NAMALWA (cell line): ENCODE data around the gene CHKA.
"Not testable (repeated sequence)": the region's sequence is repeated elsewhere in the genome, so short reads cannot be mapped to it uniquely, and the experiment has no call there.

ENCODE experiments used
- DNase-seq: peaks from one replicate; pipeline ENCODE4 v3.0.0-alpha.2; 2015; ENCODE audit warnings: low spot score

CHKA gene

GRCh38 chr11:68115285-68115684, 5.9 kb downstream of the CHKA start:
- DNase-seq = no peak

- DNase-seq = no peak
These were observed 7.2 kb downstream of the CHKA start for GRCh38 chr11:68113986-68114385.

- DNase-seq = no peak
These were observed 13.5 kb downstream of the CHKA start for GRCh38 chr11:68107689-68108088.

- DNase-seq = no peak
These were observed 14.8 kb downstream of the CHKA start for GRCh38 chr11:68106165-68106940.

- DNase-seq = peak; percentile 80
These were observed 21.4 kb downstream of the CHKA start for GRCh38 chr11:68099474-68100405.

GRCh38 chr11:68099057-68099456, 22.1 kb downstream of the CHKA start:
- peak; percentile 45 for DNase-seq

GRCh38 chr11:68096962-68097361, 24.2 kb downstream of the CHKA start:
- no peak for DNase-seq

- DNase-seq = no peak
These were observed 27.6 kb downstream of the CHKA start for GRCh38 chr11:68093565-68093964.

GRCh38 chr11:68092946-68093345, 28.2 kb downstream of the CHKA start:
- DNase-seq = not testable (repeated sequence)

- DNase-seq = no peak
These were observed 28.8 kb downstream of the CHKA start for GRCh38 chr11:68092411-68092810.

- DNase-seq = no peak
These were observed 30.5 kb downstream of the CHKA start for GRCh38 chr11:68090706-68091105.

- no peak for DNase-seq
These were observed 30.9 kb downstream of the CHKA start for GRCh38 chr11:68090287-68090686.

- DNase-seq = no peak
These were observed 31.5 kb downstream of the CHKA start for GRCh38 chr11:68089679-68090078.

- no peak for DNase-seq
These were observed 37.7 kb downstream of the CHKA start for GRCh38 chr11:68083517-68083916.

- DNase-seq = no peak
These were observed 38.7 kb downstream of the CHKA start for GRCh38 chr11:68082481-68082880.

GRCh38 chr11:68081691-68082090, 39.5 kb downstream of the CHKA start:
- no peak for DNase-seq

GRCh38 chr11:68080860-68081259, 40.3 kb downstream of the CHKA start:
- DNase-seq = no peak

GRCh38 chr11:68077617-68078582, 43.3 kb downstream of the CHKA start:
- no peak for DNase-seq

- DNase-seq = peak; percentile 40
These were observed 44.7 kb downstream of the CHKA start for GRCh38 chr11:68076371-68077042.

- DNase-seq = no peak
These were observed 46.4 kb downstream of the CHKA start for GRCh38 chr11:68074584-68075352.
